Activated CD8-positive, alpha-beta memory T cell treated with anti-CD3 and anti-CD28 coated beads for 4 hours (primary cell): ENCODE data around the gene PDCD11.

Source experiments
- DNase-seq, 2 donors: peaks; one replicate each; pipeline ENCODE4 v3.0.0-alpha.2; 2020; ENCODE audit warnings: low read depth in 2 of 2

PDCD11 gene

DNA sequence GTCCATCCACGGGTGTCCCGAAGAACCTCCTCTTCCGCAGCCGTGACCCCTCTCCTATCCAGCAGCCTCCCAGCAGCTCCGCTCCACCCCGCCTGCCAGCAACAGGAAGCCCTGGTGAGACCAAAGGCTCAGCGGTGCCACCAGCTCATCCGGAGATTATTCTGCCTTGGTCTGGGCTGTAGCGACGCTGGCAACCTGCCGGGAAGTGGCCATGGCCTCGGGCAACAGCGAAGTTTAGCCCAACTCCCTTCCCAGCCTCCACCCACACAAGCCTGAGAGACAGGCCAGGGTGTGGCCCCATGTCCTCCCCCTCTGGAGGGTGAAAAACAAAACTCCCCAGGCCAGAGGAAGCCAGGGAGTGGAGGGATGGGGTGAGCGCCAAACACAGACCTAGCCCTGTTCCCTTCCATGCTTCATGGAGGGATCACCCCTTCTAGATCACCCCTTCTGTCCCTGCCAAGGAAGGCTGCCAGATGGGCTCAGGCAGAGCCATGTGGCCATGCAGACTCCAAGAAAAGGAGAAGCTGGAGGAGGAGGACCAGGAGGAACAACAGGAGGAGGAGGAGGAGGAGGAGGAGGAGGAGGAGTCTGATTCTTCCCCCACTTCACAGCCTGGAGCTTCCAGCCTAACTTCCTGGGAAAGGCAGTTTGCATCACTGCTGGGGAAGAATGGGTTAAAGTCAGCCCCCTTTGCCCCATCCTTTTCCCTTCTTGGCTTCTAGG, 54.8 kb downstream of the PDCD11 start:
- DNase-seq, result no peak

DNA sequence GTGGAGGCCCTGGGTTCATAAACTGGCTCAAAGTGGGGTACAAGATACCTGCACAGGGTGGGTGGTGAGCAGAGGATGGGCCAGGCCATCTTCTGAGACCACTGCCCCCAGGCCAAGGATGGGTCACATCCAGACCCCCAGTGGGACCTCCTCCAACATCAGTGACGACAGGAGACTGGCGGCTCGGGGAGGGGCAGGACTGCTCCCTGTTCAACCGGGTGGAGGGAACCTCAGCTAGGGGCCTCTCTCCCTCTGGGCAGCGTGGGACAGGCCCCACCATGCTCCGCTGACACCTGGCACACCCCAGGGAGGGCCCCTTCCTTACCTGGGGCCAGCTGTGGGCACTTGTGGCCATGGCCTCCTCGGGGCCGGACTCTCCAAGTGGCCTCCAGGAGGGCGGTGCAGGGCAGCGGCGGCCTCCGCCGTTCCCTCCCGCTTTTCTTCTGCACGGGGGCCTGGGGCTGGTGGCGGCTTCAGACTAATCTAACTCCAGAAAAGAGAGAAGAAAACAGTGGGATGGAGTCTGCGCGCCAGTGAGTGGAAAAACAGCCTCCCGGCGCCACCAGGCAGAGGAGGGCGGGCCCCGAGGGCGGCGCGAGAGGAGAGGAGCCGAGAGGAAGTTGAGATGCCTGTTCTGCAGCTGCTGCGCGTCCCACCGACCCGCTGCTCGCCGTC, 55.5 kb downstream of the PDCD11 start, which contains the start of gene CALHM2:
CALHM2 (minus strand) TSS at position 540 of the 675 bp plus-strand sequence. CDS start 2,429 bp downstream, outside the sequence.
- DNase-seq, result peak in 1 of 2 donors; percentile 16

DNA sequence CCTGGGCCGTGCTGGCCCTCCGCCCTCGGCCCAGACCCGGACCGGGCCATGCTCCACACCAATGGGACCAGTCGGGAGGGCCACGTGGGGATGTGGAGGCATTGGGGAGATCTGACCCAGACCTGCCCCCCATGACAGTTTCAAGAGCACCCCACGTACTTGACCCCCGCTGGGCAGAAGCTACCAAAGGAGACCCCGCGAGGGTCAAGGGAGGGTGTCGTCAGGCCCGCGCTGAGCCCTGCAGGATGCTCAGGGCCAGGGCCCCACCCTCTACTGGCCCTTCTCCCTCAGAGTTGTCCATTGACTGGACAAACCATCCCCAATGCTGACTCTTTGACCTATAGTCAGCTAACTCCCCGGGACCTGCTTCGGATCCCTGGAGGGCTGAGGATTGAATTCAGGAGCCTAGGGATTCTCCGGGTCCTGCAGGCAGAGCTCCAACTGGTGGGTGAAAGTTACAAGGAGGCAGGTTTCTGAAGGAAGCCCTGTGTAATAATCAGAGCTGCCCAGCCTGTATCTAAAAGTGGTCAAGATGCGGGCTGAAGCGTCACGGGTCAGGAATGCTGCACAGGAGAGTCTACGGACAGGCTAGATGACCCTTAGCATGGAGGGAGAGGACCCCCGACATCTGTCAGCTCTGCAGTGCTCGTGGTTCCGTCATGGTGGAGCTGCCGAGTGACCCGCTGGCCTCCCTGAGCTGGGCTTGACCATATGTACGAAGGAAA, 56.2 kb downstream of the PDCD11 start:
- no peak for DNase-seq

- DNase-seq, result no peak
Measured at GRCh38 chr10:103454026-103454425, 57.6 kb downstream of the PDCD11 start.

DNA sequence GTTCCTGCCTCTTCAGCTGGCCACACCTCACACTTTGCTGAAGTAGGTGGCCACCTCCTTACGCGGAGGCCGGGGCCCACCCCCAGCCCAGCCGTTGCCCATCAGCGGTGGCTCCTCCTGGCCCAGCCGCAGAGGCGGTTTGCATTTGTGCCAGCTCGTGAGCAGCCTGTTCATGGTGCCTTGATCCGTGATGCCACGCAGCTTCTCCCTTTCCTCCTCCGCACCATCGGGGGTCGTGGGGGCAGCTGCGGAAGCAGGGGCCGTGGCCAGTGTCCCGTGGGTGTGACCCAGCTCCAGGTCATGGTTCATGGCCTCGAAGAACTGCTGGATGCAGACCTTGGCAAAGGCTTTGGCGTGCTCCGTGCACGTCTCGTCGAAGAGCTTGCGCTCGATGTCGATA, 58.8 kb downstream of the PDCD11 start:
- no peak for DNase-seq

DNA sequence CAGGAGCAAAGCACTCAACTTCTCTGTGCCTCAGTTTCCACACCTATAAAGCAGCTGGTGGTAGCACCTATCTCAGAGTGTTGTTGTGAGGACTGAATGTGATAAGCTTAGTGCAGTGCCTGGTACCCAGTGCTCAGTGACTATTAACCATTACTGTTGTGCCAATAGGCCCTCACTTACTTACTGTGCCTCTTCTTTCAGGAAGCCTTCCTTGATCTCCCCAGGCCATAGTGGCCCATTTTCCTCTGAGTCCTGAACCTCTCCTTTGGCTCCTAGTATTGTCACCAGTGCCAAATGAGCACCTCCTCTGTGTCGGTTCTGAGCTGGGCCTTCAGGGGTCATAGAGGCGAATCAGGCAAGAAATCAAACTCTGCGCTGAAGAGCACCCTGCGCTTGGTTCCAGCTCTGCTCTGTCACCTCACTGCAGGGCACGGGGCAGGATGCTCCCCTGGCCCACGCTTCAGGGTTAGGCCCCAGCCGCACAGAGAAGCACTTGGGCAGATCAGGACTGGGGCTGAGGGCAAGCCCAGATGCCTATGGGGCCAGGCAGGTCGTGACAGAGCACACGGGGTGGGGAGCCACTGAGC, 59.7 kb downstream of the PDCD11 start:
- DNase-seq, result no peak

GRCh38 chr10:103457176-103457712, 60.8 kb downstream of the PDCD11 start:
- no peak for DNase-seq

DNA sequence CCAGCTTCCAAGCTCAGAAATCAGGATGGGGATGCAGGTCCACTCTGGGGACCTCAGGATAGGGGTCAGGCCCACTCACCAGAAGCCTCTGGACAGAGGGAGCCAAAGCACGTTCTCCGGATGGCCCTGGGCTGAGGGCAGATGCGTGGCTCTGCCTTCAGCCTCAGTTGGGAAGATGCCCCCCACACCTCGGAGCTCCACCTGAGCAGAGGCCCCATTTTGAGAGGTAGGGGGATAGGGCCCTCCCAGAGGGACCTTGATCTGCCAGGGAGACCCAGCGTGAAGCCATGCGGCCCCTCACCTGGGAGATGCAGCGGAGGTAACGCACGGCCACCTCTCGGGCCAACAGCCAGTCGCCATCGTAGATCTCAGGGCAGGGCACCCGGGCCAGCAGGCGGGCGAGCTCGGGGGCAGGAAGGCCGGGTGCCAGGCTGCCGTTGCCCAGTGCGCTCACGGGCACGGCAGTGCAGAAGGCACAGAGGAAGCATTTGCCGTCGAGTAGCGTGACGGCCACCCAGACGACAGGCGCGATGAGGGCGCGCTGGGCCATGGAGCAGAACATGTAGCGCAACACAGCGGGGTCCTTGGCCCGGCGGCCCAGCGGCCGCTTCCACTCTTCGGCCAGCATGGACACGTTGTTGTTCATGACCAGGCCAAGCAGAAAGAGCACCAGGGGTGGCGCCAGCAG, 61.6 kb downstream of the PDCD11 start:
- no peak for DNase-seq

- DNase-seq, result no peak
Measured at GRCh38 chr10:103458720-103459119, 62.3 kb downstream of the PDCD11 start, which contains the start of gene CALHM1. Gene CALHM1 (minus strand): TSS chr10:103458900. CDS start chr10:103458751, 149 bp downstream.

- DNase-seq, result no peak
Measured at GRCh38 chr10:103459615-103460014, 63.2 kb downstream of the PDCD11 start.

GRCh38 chr10:103463499-103463898, 67.1 kb downstream of the PDCD11 start:
- no peak for DNase-seq

- no peak for DNase-seq
Measured at GRCh38 chr10:103465411-103466179, 69.2 kb downstream of the PDCD11 start.

DNA sequence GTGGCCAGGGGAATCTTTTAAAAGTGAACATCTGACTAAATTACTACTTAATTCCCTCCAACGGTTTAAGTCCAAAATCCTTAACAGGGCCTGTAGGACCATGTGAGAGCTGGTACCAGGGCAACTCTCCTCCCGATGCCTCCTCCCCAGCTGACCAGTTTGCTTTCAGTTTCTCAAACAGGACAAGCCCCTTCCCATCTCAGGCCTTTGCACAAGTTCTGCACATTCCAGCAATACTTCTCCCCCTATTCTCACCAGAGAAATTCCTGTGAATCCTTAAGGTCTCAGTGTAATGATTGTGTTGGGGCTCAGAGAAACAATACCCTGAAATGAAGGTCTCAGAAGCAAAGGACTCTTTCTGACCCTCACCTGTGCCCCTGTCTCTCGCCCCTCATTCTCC, 70.3 kb downstream of the PDCD11 start:
- DNase-seq, result no peak

DNA sequence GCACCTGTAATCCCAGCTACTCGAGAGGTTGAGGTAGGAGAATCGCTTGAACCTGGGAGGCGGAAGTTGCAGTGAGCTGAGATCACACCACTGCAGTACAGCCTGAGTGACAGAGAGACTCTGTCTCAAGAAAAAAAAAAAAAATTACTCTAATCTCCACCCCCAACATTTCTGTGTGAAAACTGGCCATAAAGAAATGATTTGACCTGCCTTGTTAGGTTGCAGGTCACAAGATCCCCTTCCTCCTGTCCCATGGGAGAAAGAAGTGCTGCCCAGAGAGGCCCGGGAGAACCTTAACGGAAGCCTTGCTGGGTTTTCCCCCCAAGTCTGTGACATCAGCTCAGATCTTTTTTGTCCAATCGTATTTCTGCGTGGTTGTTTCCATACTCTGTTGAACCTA, 71.0 kb downstream of the PDCD11 start:
- no peak for DNase-seq

DNA sequence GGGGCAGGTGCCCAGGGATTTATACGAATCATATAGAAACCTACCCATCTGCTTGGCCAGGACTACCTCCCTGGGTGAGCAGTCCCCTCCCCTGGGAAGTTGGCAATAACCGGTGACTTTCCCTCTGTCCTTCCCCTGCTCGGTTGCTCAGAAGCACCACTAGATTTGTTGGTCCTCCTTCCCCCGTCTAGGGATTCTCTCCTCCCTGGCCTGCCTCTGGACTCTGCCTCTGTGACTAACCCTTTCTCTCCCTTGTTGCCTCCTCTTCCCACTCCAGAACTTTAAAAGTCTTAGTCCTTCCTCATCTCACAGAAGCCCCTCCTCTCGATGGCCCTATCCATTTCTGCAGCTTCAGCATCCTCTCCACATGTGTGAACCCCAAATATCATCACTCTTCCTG, 72.8 kb downstream of the PDCD11 start:
- no peak for DNase-seq

DNA sequence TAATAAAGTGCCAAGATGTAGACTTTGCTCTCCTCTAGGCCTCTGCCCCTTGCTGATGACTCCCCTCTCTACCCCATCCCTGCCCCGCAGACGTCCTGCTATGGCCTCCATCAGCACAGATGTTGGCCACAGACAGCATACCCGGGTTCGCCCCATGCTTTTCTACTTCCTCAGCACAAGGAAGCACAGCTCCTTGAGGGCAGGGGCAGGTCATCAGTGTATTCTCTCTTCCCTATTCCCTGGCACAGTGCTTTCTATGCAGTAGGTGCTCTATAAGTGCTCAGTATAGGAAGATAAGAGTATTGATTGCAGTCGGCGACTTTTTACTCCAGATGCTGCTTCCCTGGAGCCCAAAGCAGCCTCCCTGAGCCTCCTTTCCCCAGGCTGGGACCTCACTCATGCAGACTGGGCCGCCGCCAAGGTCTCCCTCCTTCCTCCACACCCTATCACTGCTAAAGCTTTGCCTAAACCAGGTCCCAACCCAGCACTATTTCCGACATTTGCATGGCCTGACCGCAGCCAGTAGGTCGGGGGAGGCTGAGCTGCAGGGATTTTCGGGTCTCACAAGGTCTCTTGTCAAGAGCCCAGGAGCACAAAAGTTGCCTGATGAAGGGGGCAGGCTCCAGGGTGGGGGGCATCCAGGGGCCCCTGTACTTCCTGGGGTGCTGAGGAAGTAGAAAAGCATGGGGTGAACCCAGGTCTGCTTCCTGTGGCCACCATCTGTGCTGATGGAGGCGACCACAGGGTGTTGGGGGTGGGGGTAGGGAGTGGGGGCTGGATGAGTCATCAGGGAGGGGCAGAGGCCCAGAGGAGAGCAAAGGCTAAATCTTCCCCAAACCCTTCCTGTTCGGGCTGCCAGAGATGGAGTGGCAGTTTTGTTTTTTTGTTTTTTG, 74.6 kb downstream of the PDCD11 start:
- peak; percentile 41 to 53 for DNase-seq

DNA sequence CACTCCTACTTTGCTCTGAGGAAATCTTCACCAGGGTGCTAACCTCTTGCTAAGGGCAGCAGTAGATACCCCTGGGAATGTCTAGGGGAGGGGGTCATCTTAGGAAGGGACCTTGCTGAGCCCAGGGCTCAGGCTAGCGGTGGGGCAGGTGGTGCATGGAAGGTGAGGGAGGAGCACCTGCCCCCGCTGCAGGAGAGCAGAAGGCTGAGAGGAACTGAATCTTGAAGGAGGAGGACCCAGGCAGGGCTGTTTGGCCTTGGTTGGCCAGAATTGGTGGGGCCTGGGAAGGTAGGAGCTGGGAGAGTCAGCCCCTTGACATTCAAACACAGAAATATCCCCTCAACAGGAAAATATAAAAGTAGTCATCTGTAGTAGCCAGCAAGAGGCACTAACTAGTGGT, 75.6 kb downstream of the PDCD11 start:
- no peak for DNase-seq

- DNase-seq, result no peak
Measured at GRCh38 chr10:103473261-103473671, 76.8 kb downstream of the PDCD11 start.

DNA sequence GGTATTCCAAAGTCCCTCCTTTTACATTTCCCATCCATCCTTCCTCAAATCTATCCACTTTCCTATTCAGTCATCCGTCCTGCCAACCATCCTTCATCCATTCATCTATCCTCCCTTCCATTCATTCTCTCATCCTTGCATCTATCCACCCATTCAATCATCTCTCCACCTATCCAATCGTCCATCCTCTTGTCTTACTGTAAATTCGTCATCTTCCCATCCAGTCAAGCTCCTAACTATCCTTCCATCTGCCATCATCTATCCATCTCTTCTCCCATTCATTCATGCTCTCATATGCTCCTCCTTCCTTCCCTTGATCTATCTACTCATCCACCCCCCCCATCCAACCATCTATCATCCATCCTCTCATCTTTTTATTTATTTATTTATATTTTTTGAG, 77.7 kb downstream of the PDCD11 start:
- no peak for DNase-seq
